Measurements from ENCODE around the gene UPK1B.

DNA sequence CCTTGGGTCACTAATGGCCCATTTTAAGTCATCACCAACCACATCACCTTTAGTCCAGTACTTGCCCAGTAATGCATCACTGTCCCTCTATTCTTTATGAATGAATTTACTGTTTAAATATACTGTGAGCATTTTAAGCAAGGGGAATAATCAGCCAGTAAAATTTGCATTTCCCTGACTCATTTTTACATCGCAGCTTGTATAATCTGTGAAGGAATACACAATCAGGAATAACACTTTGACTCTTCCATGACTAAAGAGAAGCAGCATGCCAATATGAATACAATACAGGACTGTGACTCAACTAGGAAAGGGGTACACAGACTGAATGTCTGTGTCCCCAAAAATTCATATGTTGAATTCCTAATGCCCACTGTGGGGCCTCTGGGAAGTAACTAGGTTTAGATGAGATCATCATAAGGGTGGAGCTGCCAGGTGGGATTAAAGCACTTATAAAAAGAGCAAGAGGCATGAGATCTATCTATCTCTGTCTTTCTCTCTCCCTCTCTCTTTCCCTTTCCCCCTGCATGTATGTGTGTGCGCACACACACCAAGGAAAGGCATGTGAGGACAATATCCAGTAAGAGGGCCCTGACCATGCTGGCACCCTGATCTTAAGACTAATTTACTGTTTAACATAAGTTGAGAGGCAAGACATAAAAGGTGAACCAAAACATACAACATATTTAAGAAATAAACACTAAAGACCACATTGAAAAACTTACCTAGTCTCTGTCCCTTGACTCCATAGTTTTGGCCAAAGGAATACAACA, 55.2 kb downstream of the UPK1B start:
- TF ChIP-seq EZH2 (IDR thresholded peaks at IDR 0.05), result no peak
- no peak for TF ChIP-seq POLR2AphosphoS5 (IDR thresholded peaks at IDR 0.05; ENCODE audit: borderline replicate concordance, low read depth, low read length)
